ENCODE measurements around the gene BRDT.

GRCh38 chr1:91952187-91952586, 3.0 kb downstream of the BRDT start:
- TF ChIP-seq CHD7 (IDR thresholded peaks at IDR 0.05; ENCODE audit: insufficient replicate concordance, low read length) (no peak), USF2 (IDR thresholded peaks at IDR 0.05; ENCODE audit: low read length) (no peak), JUND (IDR thresholded peaks at IDR 0.05; ENCODE audit: low read length) (no peak), CTCF (IDR thresholded peaks at IDR 0.05; ENCODE audit: control extremely low read depth in 1 of 3, insufficient read depth in 1 of 3, low read depth in 1 of 3, low read length in 3 of 3) (peak in 2 of 3 experiments; percentile 12; a peak in 2 of 4 replicates), POLR2A (IDR thresholded peaks at IDR 0.05; ENCODE audit: control extremely low read depth in 1 of 2, low read depth in 2 of 2, low read length in 2 of 2) (no peak)
